Measurements from ENCODE around the gene MREG. TPM values are rescaled to one million over a fixed set of nuclear protein-coding genes. Genes with fewer than 3 reads are reported as not detected.

Gene MREG
- polyA plus RNA-seq, 3 donors = 0.14 to 0.47 TPM; not detected in 1

DNA sequence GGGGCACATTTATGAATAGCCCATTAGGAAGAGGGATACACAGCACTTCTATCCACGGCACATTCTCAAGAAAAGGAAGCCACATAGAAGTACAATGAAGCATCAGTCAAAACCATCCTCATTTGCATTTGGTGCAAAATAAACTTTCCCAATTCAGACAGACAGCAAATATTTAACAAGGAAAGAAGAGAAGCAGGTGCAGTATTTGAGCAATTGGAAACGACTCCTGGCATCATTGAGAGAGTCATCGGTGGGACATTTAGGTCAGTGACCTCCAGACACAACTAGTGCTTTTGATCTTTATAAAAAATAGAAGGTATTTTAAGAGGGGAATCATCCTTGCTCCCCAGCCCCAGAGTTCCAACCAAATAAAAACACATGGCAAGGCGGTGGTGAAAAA lies 118.0 kb downstream of the MREG start:
- H3K4me1 Mint-ChIP-seq = peaks cover 24% of the 10 kb centered on the region
- Histone ChIP-seq H3K4me2 (replicated peaks; ENCODE audit: extremely low read depth, low read length, poor library complexity, severe bottlenecking) (no peak overlapping the region), H3K9ac (ENCODE audit: insufficient read depth, low read length, poor library complexity, severe bottlenecking) (no peak overlapping the region), H2AFZ (ENCODE audit: insufficient read depth, low read depth, low read length, poor library complexity, severe bottlenecking) (no peak overlapping the region), H3K9me3 (replicated peaks in 1 of 2; ENCODE audit: control insufficient read depth in 1 of 2, insufficient read depth in 1 of 2, low read length in 2 of 2) (no peaks in the 10 kb centered on the region), H3K4me1 (ENCODE audit: control insufficient read depth in 1 of 2, insufficient read depth in 2 of 2, low read length in 2 of 2) (peaks cover 17 to 22% of the 10 kb centered on the region in 2 donors), H3K4me3 (replicated peaks in 1 of 3; ENCODE audit: low read depth in 2 of 3, low read length in 3 of 3) (no peak overlapping the region), H3K27ac (ENCODE audit: low read depth in 1 of 2, low read length in 2 of 2) (no peak overlapping the region), H3K36me3 (replicated peaks in 1 of 2; ENCODE audit: control insufficient read depth in 1 of 2, insufficient read depth in 2 of 2, low read length in 2 of 2) (no peaks in the 10 kb centered on the region), H3K79me2 (ENCODE audit: insufficient read depth, low read length) (no peaks in the 10 kb centered on the region), H4K20me1 (ENCODE audit: insufficient read depth, low read length) (no peaks in the 10 kb centered on the region), H3K27me3 (ENCODE audit: control insufficient read depth in 2 of 2, insufficient read depth in 2 of 2, low read length in 2 of 2) (no peaks in the 10 kb centered on the region)
- intact Hi-C loops (cut with micrococcal nuclease) = no loop called here
- H3K4me3 Mint-ChIP-seq = no peak overlapping the region
- H3K9me3 Mint-ChIP-seq = peaks cover 0 to 7% (median 2%) of the 10 kb centered on the region in 7 donors
- peaks cover 0 to 15% (median 5%) of the 10 kb centered on the region in 3 donors for H3K27me3 Mint-ChIP-seq (ENCODE audit: low read depth in 3 of 3)
- TF ChIP-seq, protein P1, sequence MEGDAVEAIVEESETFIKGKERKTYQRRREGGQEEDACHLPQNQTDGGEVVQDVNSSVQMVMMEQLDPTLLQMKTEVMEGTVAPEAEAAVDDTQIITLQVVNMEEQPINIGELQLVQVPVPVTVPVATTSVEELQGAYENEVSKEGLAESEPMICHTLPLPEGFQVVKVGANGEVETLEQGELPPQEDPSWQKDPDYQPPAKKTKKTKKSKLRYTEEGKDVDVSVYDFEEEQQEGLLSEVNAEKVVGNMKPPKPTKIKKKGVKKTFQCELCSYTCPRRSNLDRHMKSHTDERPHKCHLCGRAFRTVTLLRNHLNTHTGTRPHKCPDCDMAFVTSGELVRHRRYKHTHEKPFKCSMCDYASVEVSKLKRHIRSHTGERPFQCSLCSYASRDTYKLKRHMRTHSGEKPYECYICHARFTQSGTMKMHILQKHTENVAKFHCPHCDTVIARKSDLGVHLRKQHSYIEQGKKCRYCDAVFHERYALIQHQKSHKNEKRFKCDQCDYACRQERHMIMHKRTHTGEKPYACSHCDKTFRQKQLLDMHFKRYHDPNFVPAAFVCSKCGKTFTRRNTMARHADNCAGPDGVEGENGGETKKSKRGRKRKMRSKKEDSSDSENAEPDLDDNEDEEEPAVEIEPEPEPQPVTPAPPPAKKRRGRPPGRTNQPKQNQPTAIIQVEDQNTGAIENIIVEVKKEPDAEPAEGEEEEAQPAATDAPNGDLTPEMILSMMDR (IDR thresholded peaks at IDR 0.05) = no peak
- no peak for DNase-seq
- H3K27ac Mint-ChIP-seq = no peak overlapping the region
- WGBS (ENCODE audit: insufficient coverage) = no CpG with 5 or more reads among the region's 4 CpGs
- peaks cover 2 to 3% of the 10 kb centered on the region in 2 donors for H3K36me3 Mint-ChIP-seq

Other genes with a start within 250 kb of the MREG start
- gene PECR, start 68.3 kb upstream of the MREG start, polyA plus RNA-seq = 10 to 100 TPM in 2 of 3 donors, 1 to 10 TPM in 1; 7.4 to 16.9 (median 12.3) TPM
- gene TMEM169, start 68.4 kb upstream of the MREG start, polyA plus RNA-seq = under 1 TPM; 0.24 to 0.92 (median 0.74) TPM
- gene XRCC5, start 95.8 kb upstream of the MREG start, polyA plus RNA-seq = 100 to 1,000 TPM in 2 of 3 donors, 10 to 100 TPM in 1; 55.3 to 281 (median 258) TPM